HEK293 (cell line): ENCODE measurements around the gene RNF19B.

ENCODE experiments used
- ZBTB20 ChIP-seq: fragments of 450-650 bp; formaldehyde crosslinking; IDR thresholded peaks from 2 replicates; pipeline ENCODE4 v1.5.1; 2016; ENCODE audit warnings: missing biosample characterization, missing genetic modification characterization
- ZNF274 ChIP-seq, 2 experiments: fragments of 200-500 bp in 1 of 2; fragments of 450-650 bp in 1 of 2; sonication (Bioruptor generic) in 1 of 2; formaldehyde crosslinking in 1 of 2; IDR thresholded peaks; 2 replicates each; pipeline versions ENCODE4 v1.5.1 to v1.6.1; 2014 to 2016; ENCODE audit warnings: borderline replicate concordance in 1 of 2, inconsistent platforms in 1 of 2, low read length in 1 of 2, missing biosample characterization in 1 of 2, missing genetic modification characterization in 1 of 2
- ZNF660 ChIP-seq: fragments of 450-650 bp; IDR thresholded peaks from 2 replicates; pipeline ENCODE4 v1.5.1; 2018; ENCODE audit warnings: missing biosample characterization, mild to moderate bottlenecking, missing genetic modification characterization
- TF ChIP-seq, protein P1 (sequence below): fragments of 450-650 bp; formaldehyde crosslinking; IDR thresholded peaks from 2 replicates; pipeline ENCODE4 v1.5.1; 2017; ENCODE audit warnings: missing biosample characterization, missing genetic modification characterization
- TF ChIP-seq, protein P2 (sequence below): fragments of 450-650 bp; formaldehyde crosslinking; IDR thresholded peaks from 2 replicates; pipeline ENCODE4 v1.5.1; 2016; ENCODE audit warnings: missing biosample characterization, missing genetic modification characterization

DNA sequence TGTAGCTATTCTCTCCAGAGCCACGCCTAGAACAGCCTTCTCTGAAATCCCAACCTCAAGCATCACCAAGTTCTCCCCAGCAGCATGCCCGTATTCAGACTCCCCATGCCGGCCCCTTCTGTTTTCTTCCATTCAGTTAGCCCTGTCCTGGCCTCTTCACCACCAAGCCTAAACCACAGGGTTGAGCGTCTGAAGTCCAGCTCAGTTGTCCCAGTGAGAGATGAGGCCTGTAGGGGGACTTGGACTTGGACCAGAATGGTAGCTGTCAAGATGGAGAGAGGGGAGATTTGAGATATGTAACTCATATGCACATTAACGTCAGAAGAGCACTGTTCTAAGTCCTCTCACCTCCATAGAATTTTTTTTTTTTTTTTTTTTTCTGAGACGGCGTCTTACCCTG is 58.0 kb downstream of the RNF19B start:
- TF ChIP-seq ZNF274 (IDR thresholded peaks at IDR 0.05; ENCODE audit: low read length) = no peak
- no peak for TF ChIP-seq ZNF274 (tag by site-specific recombination; IDR thresholded peaks at IDR 0.05; ENCODE audit: borderline replicate concordance)
- TF ChIP-seq, protein P1, sequence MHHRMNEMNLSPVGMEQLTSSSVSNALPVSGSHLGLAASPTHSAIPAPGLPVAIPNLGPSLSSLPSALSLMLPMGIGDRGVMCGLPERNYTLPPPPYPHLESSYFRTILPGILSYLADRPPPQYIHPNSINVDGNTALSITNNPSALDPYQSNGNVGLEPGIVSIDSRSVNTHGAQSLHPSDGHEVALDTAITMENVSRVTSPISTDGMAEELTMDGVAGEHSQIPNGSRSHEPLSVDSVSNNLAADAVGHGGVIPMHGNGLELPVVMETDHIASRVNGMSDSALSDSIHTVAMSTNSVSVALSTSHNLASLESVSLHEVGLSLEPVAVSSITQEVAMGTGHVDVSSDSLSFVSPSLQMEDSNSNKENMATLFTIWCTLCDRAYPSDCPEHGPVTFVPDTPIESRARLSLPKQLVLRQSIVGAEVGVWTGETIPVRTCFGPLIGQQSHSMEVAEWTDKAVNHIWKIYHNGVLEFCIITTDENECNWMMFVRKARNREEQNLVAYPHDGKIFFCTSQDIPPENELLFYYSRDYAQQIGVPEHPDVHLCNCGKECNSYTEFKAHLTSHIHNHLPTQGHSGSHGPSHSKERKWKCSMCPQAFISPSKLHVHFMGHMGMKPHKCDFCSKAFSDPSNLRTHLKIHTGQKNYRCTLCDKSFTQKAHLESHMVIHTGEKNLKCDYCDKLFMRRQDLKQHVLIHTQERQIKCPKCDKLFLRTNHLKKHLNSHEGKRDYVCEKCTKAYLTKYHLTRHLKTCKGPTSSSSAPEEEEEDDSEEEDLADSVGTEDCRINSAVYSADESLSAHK (tag by site-specific recombination) = no peak
- TF ChIP-seq, protein P2, sequence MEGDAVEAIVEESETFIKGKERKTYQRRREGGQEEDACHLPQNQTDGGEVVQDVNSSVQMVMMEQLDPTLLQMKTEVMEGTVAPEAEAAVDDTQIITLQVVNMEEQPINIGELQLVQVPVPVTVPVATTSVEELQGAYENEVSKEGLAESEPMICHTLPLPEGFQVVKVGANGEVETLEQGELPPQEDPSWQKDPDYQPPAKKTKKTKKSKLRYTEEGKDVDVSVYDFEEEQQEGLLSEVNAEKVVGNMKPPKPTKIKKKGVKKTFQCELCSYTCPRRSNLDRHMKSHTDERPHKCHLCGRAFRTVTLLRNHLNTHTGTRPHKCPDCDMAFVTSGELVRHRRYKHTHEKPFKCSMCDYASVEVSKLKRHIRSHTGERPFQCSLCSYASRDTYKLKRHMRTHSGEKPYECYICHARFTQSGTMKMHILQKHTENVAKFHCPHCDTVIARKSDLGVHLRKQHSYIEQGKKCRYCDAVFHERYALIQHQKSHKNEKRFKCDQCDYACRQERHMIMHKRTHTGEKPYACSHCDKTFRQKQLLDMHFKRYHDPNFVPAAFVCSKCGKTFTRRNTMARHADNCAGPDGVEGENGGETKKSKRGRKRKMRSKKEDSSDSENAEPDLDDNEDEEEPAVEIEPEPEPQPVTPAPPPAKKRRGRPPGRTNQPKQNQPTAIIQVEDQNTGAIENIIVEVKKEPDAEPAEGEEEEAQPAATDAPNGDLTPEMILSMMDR (tag by site-specific recombination) = no peak
- no peak for TF ChIP-seq ZBTB20
- TF ChIP-seq ZNF660 (tag by site-specific recombination) = no peak
